ENCODE measurements around the gene VWA2.

VWA2 gene

DNA sequence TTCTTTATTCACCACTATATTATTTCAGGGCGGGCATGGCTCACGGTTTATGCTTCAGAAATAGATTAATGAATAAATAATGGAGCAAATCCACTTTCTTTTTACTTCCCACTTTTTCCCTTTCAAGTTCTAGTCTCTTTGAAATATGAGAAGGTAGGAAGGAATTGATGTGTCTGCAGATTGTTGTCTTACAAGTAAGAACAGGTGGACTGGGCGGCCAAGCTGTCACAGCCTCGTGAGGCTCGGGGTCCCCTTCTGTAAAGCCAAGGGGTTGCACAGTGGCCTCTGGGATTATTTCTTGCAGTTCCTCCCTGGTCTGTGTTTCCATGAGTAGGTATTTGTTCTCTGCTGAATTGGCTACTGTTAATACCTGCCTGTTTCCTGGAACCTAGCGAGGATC lies 11.2 kb downstream of the VWA2 start:
- Histone ChIP-seq H3K9me3 (ENCODE audit: control insufficient read depth in 1 of 2, low read length in 2 of 2) (no peaks in the 10 kb centered on the region), H3K36me3 (ENCODE audit: control insufficient read depth in 1 of 2, insufficient read depth in 2 of 2, low read length in 2 of 2) (no peaks in the 10 kb centered on the region), H3K27me3 (ENCODE audit: low read depth, low read length) (no peaks in the 10 kb centered on the region), H3K4me1 (ENCODE audit: control insufficient read depth in 1 of 2, insufficient read depth in 2 of 2, low read length in 2 of 2) (no peaks in the 10 kb centered on the region), H3K27ac (ENCODE audit: low read length) (no peak overlapping the region), H3K4me3 (ENCODE audit: low read depth in 1 of 2, low read length in 2 of 2) (no peak overlapping the region)

DNA sequence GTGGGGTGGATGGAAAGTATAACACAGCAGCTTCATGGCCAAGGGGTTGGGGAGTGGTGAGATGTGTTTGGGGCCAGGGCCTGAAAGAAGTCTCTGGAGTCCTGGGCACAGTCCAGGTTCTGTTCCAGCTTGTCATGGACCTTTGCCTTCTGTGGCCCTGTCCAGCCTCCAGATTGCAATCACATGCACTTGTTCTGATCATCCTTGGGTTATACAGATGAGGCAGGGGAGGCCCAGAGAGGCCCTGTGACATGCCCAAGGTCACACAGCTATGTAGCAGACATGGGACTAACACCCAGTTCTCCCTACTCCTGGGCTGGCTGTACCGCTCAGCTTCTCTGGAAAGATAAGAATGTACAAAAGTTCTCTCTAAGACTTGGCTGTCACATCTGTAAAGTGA lies 11.7 kb downstream of the VWA2 start:
- H3K4me1 ChIP-seq (ENCODE audit: control insufficient read depth in 1 of 2, insufficient read depth in 2 of 2, low read length in 2 of 2), result no peaks in the 10 kb centered on the region
- H3K4me3 ChIP-seq (ENCODE audit: low read depth in 1 of 2, low read length in 2 of 2), result no peak overlapping the region
- H3K9me3 ChIP-seq (ENCODE audit: control insufficient read depth in 1 of 2, low read length in 2 of 2), result no peaks in the 10 kb centered on the region
- H3K36me3 ChIP-seq (ENCODE audit: control insufficient read depth in 1 of 2, insufficient read depth in 2 of 2, low read length in 2 of 2), result no peaks in the 10 kb centered on the region
- no peaks in the 10 kb centered on the region for H3K27me3 ChIP-seq (ENCODE audit: low read depth, low read length)
- no peak overlapping the region for H3K27ac ChIP-seq (ENCODE audit: low read length)

DNA sequence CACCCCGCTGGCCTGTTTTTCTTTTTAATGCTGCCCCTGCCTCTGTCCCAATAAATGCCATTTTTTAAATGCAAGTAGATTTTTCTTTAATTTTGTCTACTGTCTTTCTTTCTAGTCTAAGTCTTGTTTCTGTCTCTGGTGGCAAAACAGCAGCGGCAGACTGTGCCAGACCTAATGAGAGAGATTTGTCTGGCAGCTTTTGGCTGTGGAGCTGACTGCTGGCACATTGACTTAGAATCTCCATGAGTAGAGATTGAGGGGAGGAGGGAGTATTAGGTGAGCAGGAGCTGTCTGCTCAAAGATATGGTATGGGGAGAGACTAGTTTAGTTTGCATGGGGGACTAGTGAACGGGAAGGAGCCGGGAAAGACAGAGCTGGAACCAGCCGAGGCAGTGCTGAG lies 13.0 kb downstream of the VWA2 start:
- no peaks in the 10 kb centered on the region for H3K36me3 ChIP-seq (ENCODE audit: control insufficient read depth in 1 of 2, insufficient read depth in 2 of 2, low read length in 2 of 2)

DNA sequence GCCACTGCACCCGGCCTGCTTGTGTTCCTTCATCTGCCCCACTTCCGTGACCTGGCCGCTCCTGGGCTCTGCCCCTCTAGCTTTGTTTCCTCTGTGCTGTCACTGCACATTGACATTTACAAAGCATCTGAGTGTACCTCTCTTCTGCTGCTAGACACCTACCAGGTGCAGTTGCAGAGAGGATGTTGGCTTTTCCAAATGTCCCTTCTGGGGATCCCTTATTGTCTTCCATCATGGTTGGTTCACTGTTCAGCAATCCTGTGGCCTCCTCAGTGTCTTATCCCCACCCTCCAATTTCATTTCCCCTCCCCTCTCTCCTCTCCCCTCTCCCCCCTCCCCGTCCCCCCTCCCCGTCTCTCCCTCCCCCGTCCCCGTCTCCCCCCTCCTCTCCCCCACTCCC lies 13.8 kb downstream of the VWA2 start:
- Histone ChIP-seq H3K4me1 (ENCODE audit: control insufficient read depth in 1 of 2, insufficient read depth in 2 of 2, low read length in 2 of 2) (no peaks in the 10 kb centered on the region), H3K9me3 (ENCODE audit: control insufficient read depth in 1 of 2, low read length in 2 of 2) (no peaks in the 10 kb centered on the region), H3K27ac (ENCODE audit: low read length) (no peak overlapping the region), H3K27me3 (ENCODE audit: low read depth, low read length) (no peaks in the 10 kb centered on the region), H3K4me3 (ENCODE audit: low read depth in 1 of 2, low read length in 2 of 2) (no peak overlapping the region), H3K36me3 (ENCODE audit: control insufficient read depth in 1 of 2, insufficient read depth in 2 of 2, low read length in 2 of 2) (no peaks in the 10 kb centered on the region)

More for the DNA sequence above, 13.0 kb downstream of the VWA2 start:
- H3K27me3 ChIP-seq (ENCODE audit: low read depth, low read length), result no peaks in the 10 kb centered on the region
- no peaks in the 10 kb centered on the region for H3K4me1 ChIP-seq (ENCODE audit: control insufficient read depth in 1 of 2, insufficient read depth in 2 of 2, low read length in 2 of 2)
- no peak overlapping the region for H3K27ac ChIP-seq (ENCODE audit: low read length)
- no peaks in the 10 kb centered on the region for H3K9me3 ChIP-seq (ENCODE audit: control insufficient read depth in 1 of 2, low read length in 2 of 2)
- no peak overlapping the region for H3K4me3 ChIP-seq (ENCODE audit: low read depth in 1 of 2, low read length in 2 of 2)

DNA sequence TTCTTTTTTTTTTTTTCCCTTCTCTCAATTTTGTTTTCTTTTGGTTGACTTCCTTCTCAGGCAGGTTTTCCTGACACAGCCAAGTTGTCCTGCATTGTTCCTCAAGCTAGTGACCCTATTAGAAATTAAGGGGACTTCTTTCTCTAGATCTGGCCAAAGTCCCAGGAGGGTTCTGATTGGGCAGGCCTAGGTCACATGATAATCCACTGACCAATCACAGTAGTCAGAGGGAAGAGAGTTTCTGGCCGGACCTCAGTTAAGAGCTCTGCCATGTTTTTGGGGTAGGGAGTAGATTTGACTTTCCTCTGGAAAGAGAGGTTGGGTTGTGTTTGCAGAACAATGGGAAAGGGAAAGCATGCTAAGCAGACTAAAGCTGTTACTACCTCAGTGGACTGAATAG lies 16.2 kb downstream of the VWA2 start:
- Histone ChIP-seq H3K4me3 (ENCODE audit: low read depth in 1 of 2, low read length in 2 of 2) (no peak overlapping the region), H3K9me3 (ENCODE audit: control insufficient read depth in 1 of 2, low read length in 2 of 2) (no peaks in the 10 kb centered on the region), H3K27ac (ENCODE audit: low read length) (no peak overlapping the region), H3K27me3 (ENCODE audit: low read depth, low read length) (no peaks in the 10 kb centered on the region), H3K4me1 (ENCODE audit: control insufficient read depth in 1 of 2, insufficient read depth in 2 of 2, low read length in 2 of 2) (no peaks in the 10 kb centered on the region), H3K36me3 (ENCODE audit: control insufficient read depth in 1 of 2, insufficient read depth in 2 of 2, low read length in 2 of 2) (no peaks in the 10 kb centered on the region)

DNA sequence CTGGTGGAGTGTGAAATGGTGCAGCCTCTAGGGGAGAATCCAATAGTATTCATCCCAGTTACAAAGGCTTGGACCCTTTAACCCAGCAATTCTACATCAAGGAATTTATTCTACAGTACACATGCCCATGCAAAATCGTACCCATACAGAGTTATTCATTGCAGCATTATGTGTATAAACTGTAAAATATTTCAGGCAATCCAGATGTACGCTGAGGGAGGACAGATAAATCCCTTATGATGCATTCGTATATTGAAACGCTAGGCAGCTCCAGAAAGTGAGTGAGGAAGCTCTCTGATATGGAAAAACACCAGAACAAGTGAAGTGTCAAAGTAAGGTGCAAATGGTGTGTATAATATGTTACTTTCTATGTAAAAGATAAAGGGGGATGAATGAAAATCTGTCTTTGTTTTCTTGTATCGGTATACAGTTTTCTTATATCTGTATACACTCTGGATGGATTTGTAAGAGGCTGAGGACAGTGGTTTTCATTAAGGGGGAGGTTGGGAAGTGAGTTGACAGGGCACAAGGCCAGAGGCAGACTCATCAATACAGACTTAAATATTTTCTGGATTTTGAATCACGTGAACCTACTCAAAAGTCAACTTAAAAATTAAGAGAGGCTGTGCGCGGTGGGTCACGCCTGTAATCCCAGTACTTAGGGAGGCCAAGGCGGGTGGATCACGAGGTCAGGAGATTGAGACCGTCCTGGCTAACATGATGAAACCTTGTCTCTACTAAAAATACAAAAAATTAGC lies 17.1 kb downstream of the VWA2 start:
- Histone ChIP-seq H3K27me3 (ENCODE audit: low read depth, low read length) (no peaks in the 10 kb centered on the region), H3K27ac (ENCODE audit: low read length) (no peak overlapping the region), H3K36me3 (ENCODE audit: control insufficient read depth in 1 of 2, insufficient read depth in 2 of 2, low read length in 2 of 2) (no peaks in the 10 kb centered on the region), H3K4me3 (ENCODE audit: low read depth in 1 of 2, low read length in 2 of 2) (no peak overlapping the region), H3K4me1 (ENCODE audit: control insufficient read depth in 1 of 2, insufficient read depth in 2 of 2, low read length in 2 of 2) (peaks cover 0 to 3% of the 10 kb centered on the region in 2 donors), H3K9me3 (ENCODE audit: control insufficient read depth in 1 of 2, low read length in 2 of 2) (no peaks in the 10 kb centered on the region)

DNA sequence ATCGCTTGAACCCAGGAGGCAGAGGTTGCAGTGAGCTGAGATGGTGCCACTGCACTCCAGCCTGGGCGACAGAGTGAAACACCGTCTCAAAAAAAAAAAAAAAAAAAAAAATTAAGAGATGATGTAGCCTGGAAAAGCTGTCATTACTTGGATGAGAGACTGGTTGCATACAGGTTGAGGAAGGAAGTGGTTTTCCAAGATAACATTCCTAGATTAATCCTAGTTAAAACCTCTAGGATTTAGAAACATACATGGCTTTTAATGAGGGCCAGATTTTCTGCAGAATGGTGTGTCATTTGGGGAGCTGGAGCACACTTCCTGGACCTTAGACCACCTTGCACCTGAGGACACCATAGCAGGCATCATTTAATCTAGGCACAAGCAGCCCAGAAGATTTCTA lies 17.8 kb downstream of the VWA2 start:
- Histone ChIP-seq H3K9me3 (ENCODE audit: control insufficient read depth in 1 of 2, low read length in 2 of 2) (no peaks in the 10 kb centered on the region), H3K4me1 (ENCODE audit: control insufficient read depth in 1 of 2, insufficient read depth in 2 of 2, low read length in 2 of 2) (peaks cover 0 to 3% of the 10 kb centered on the region in 2 donors), H3K27ac (ENCODE audit: low read length) (no peak overlapping the region), H3K27me3 (ENCODE audit: low read depth, low read length) (no peaks in the 10 kb centered on the region), H3K4me3 (ENCODE audit: low read depth in 1 of 2, low read length in 2 of 2) (no peak overlapping the region), H3K36me3 (ENCODE audit: control insufficient read depth in 1 of 2, insufficient read depth in 2 of 2, low read length in 2 of 2) (no peaks in the 10 kb centered on the region)

DNA sequence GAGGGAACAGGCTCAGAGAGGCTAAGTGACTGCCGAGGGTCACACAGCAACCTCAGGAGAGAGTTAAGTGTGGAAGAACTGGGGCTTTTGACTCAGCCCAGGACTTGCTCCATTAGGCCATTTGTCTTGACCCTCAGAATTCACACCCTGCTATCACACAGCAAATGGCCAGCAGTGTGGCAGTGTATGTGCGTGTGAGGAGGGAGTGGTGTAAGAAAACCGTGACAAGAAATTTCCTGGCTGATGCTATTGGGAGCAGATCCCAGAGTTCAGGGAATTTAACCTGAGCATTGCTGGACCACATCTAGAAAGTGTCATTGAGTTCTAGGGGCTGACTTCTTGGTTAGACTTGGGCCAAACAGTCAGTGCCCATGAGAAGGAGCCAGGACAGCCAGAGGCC lies 18.4 kb downstream of the VWA2 start:
- Histone ChIP-seq H3K27me3 (ENCODE audit: low read depth, low read length) (no peaks in the 10 kb centered on the region), H3K27ac (ENCODE audit: low read length) (no peak overlapping the region), H3K36me3 (ENCODE audit: control insufficient read depth in 1 of 2, insufficient read depth in 2 of 2, low read length in 2 of 2) (no peaks in the 10 kb centered on the region), H3K9me3 (ENCODE audit: control insufficient read depth in 1 of 2, low read length in 2 of 2) (no peaks in the 10 kb centered on the region), H3K4me3 (ENCODE audit: low read depth in 1 of 2, low read length in 2 of 2) (no peak overlapping the region), H3K4me1 (ENCODE audit: control insufficient read depth in 1 of 2, insufficient read depth in 2 of 2, low read length in 2 of 2) (peaks cover 0 to 3% of the 10 kb centered on the region in 2 donors)

DNA sequence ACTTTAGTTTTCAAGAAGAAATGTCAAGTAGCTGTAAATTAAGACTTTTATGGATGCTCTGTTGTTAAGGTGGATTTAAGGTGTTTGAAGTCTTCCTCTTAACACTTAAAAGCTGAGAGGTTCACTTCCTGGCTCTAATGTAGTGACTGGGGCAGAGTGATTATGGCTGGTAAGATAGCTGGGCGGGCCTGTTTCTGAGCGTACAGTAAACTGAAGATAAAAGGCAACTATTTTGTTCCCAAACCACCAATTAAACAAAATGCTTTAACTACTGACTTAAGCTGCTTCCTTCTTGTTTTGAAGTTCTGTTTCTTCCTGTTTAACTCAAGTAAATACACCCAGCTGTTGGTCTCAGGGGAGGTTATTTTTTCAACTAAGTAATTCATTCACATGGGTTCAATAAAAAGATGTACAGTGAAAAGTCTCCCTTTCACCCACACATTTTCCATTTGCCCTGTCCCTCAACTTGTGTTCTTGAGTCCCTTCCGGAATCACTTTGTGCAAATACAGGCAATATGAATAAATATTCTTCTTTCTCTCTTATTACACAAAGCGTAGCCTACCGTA lies 19.3 kb downstream of the VWA2 start:
- H3K4me1 ChIP-seq (ENCODE audit: control insufficient read depth in 1 of 2, insufficient read depth in 2 of 2, low read length in 2 of 2), result peaks cover 0 to 3% of the 10 kb centered on the region in 2 donors
- H3K4me3 ChIP-seq (ENCODE audit: low read depth in 1 of 2, low read length in 2 of 2), result no peak overlapping the region
- no peak overlapping the region for H3K27ac ChIP-seq (ENCODE audit: low read length)
- H3K27me3 ChIP-seq (ENCODE audit: low read depth, low read length), result no peaks in the 10 kb centered on the region
- H3K36me3 ChIP-seq (ENCODE audit: control insufficient read depth in 1 of 2, insufficient read depth in 2 of 2, low read length in 2 of 2), result no peaks in the 10 kb centered on the region
- no peaks in the 10 kb centered on the region for H3K9me3 ChIP-seq (ENCODE audit: control insufficient read depth in 1 of 2, low read length in 2 of 2)

DNA sequence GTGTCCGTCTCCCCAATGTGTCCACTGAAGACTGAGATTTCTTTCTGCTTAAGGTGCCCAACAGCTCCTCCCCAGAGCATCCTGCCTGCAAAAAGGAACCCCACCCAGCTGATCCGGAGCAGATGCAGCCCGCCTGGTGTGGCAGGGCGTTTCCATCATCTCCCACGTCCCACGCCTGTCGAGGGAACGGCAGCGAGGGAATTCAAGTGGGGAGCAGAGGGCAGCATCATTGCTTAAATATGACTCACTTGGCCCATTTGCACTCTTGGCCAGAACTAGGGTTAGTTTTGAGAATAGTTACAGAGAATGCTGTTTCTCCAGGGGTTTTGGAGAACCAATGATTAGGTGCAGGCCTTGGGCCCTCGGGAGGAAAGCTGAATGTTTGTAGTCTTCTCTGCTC lies 20.8 kb downstream of the VWA2 start:
- Histone ChIP-seq H3K36me3 (ENCODE audit: control insufficient read depth in 1 of 2, insufficient read depth in 2 of 2, low read length in 2 of 2) (no peaks in the 10 kb centered on the region), H3K27ac (ENCODE audit: low read length) (no peak overlapping the region)

DNA sequence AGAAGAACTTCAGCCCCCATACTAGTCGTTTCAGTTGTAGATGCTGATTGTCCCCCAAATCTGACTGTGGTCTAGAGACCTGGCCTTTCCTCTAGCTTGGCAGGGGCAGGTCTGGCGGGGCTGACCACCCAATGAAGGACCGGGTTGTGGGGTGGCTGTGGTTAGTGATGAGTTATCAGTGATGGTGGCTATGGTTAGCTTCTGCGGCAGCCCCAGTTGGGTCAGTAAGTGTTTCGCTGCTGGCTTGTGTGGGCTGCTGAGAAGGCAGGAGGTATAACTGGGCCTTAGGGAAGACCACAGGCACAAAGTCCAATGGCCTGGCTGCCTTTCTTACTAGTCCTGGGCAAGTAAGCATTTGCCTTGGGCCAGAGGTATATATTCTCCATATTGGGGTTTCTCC lies 21.3 kb downstream of the VWA2 start:
- no peak overlapping the region for H3K4me3 ChIP-seq (ENCODE audit: low read depth in 1 of 2, low read length in 2 of 2)
- H3K4me1 ChIP-seq (ENCODE audit: control insufficient read depth in 1 of 2, insufficient read depth in 2 of 2, low read length in 2 of 2), result peaks cover 3 to 4% of the 10 kb centered on the region in 2 donors
- no peak overlapping the region for H3K27ac ChIP-seq (ENCODE audit: low read length)
- H3K36me3 ChIP-seq (ENCODE audit: control insufficient read depth in 1 of 2, insufficient read depth in 2 of 2, low read length in 2 of 2), result no peaks in the 10 kb centered on the region
- H3K27me3 ChIP-seq (ENCODE audit: low read depth, low read length), result no peaks in the 10 kb centered on the region
- no peaks in the 10 kb centered on the region for H3K9me3 ChIP-seq (ENCODE audit: control insufficient read depth in 1 of 2, low read length in 2 of 2)

More for the DNA sequence above, 20.8 kb downstream of the VWA2 start:
- H3K27me3 ChIP-seq (ENCODE audit: low read depth, low read length), result no peaks in the 10 kb centered on the region
- H3K4me1 ChIP-seq (ENCODE audit: control insufficient read depth in 1 of 2, insufficient read depth in 2 of 2, low read length in 2 of 2), result peaks cover 0 to 3% of the 10 kb centered on the region in 2 donors
- H3K9me3 ChIP-seq (ENCODE audit: control insufficient read depth in 1 of 2, low read length in 2 of 2), result no peaks in the 10 kb centered on the region
- H3K4me3 ChIP-seq (ENCODE audit: low read depth in 1 of 2, low read length in 2 of 2), result no peak overlapping the region

DNA sequence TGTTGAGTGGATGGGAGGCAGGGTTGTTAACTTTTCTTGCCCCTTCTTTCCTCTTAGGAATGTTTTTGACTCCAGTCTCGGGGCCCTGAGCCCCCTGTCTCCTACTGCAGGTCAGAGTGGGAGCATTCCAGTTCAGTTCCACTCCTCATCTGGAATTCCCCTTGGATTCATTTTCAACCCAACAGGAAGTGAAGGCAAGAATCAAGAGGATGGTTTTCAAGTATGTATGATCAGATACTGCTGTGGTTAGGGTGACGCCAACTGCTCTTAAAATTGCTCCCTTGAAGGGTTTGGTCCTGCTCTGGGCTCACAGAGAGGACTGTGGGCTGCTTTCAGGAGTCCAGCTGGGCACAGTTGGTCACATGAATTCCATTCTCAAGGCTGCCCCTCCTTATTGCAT lies 22.0 kb downstream of the VWA2 start:
- no peaks in the 10 kb centered on the region for H3K36me3 ChIP-seq (ENCODE audit: control insufficient read depth in 1 of 2, insufficient read depth in 2 of 2, low read length in 2 of 2)
- no peaks in the 10 kb centered on the region for H3K9me3 ChIP-seq (ENCODE audit: control insufficient read depth in 1 of 2, low read length in 2 of 2)
- H3K27ac ChIP-seq (ENCODE audit: low read length), result no peak overlapping the region
- H3K4me1 ChIP-seq (ENCODE audit: control insufficient read depth in 1 of 2, insufficient read depth in 2 of 2, low read length in 2 of 2), result peaks cover 3 to 7% of the 10 kb centered on the region in 2 donors
- H3K27me3 ChIP-seq (ENCODE audit: low read depth, low read length), result no peaks in the 10 kb centered on the region
- H3K4me3 ChIP-seq (ENCODE audit: low read depth in 1 of 2, low read length in 2 of 2), result no peak overlapping the region

Measured in muscle layer of duodenum (tissue), 2 donors.